ENCODE measurements around the gene PSMD3.

The PSMD3 gene

GRCh38 chr17:39979016-39979670, 1.5 kb upstream of the PSMD3 start:
- Histone ChIP-seq H3K9me3 (ENCODE audit: low read depth, low read length) (no peaks in the 10 kb centered on the region), H3K27ac (no peak overlapping the region), H3K9ac (ENCODE audit: insufficient read length) (peak overlapping the region; percentile 56), H3K4me3 (peak overlapping the region; percentile 89; the same call in 1 of the 2 replicates), H3K36me3 (ENCODE audit: insufficient read depth, low read length) (peaks cover 17% of the 10 kb centered on the region)
- TF ChIP-seq EZH2 (IDR thresholded peaks at IDR 0.05) = no peak
- no peak for TF ChIP-seq FOXP2 (optimal IDR thresholded peaks at IDR 0.05; ENCODE audit: control extremely low read depth, extremely low read length, insufficient read depth)
- TF ChIP-seq POLR2AphosphoS5 (IDR thresholded peaks at IDR 0.05; ENCODE audit: borderline replicate concordance, low read depth, low read length) = no peak
- DNase-seq (ENCODE audit: low read depth, low spot score) = no peak

GRCh38 chr17:39979893-39980350, 685 bp upstream of the PSMD3 start:
- Histone ChIP-seq H3K9me3 (ENCODE audit: low read depth, low read length) (no peaks in the 10 kb centered on the region), H3K36me3 (ENCODE audit: insufficient read depth, low read length) (peaks cover 25% of the 10 kb centered on the region), H3K9ac (ENCODE audit: insufficient read length) (peak overlapping the region; percentile 56), H3K27ac (no peak overlapping the region), H3K4me3 (peak overlapping the region; percentile 89)
- TF ChIP-seq FOXP2 (optimal IDR thresholded peaks at IDR 0.05; ENCODE audit: control extremely low read depth, extremely low read length, insufficient read depth) (no peak), POLR2AphosphoS5 (IDR thresholded peaks at IDR 0.05; ENCODE audit: borderline replicate concordance, low read depth, low read length) (no peak), EZH2 (IDR thresholded peaks at IDR 0.05) (no peak)
- peak; percentile 22 for DNase-seq (ENCODE audit: low read depth, low spot score)

GRCh38 chr17:39981207-39981741, 667 bp downstream of the PSMD3 start:
- H3K9ac ChIP-seq (ENCODE audit: insufficient read length) = peak overlapping the region; percentile 98
- DNase-seq (ENCODE audit: low read depth, low spot score) = no peak
- H3K27ac ChIP-seq = peak overlapping the region; percentile 93
- TF ChIP-seq EZH2 (IDR thresholded peaks at IDR 0.05) = no peak
- TF ChIP-seq POLR2AphosphoS5 (IDR thresholded peaks at IDR 0.05; ENCODE audit: borderline replicate concordance, low read depth, low read length) = no peak
- no peak for TF ChIP-seq FOXP2 (optimal IDR thresholded peaks at IDR 0.05; ENCODE audit: control extremely low read depth, extremely low read length, insufficient read depth)
- H3K4me3 ChIP-seq = peak overlapping the region; percentile 89
- no peaks in the 10 kb centered on the region for H3K9me3 ChIP-seq (ENCODE audit: low read depth, low read length)
- peaks cover 38% of the 10 kb centered on the region for H3K36me3 ChIP-seq (ENCODE audit: insufficient read depth, low read length)

GRCh38 chr17:39981766-39982375, 1.3 kb downstream of the PSMD3 start:
- TF ChIP-seq FOXP2 (optimal IDR thresholded peaks at IDR 0.05; ENCODE audit: control extremely low read depth, extremely low read length, insufficient read depth) = no peak
- no peak for TF ChIP-seq EZH2 (IDR thresholded peaks at IDR 0.05)
- TF ChIP-seq POLR2AphosphoS5 (IDR thresholded peaks at IDR 0.05; ENCODE audit: borderline replicate concordance, low read depth, low read length) = no peak
- H3K9ac ChIP-seq (ENCODE audit: insufficient read length) = peak overlapping the region; percentile 98
- H3K9me3 ChIP-seq (ENCODE audit: low read depth, low read length) = no peaks in the 10 kb centered on the region
- H3K36me3 ChIP-seq (ENCODE audit: insufficient read depth, low read length) = peaks cover 44% of the 10 kb centered on the region
- H3K27ac ChIP-seq = no peak overlapping the region
- no peak for DNase-seq (ENCODE audit: low read depth, low spot score)
- H3K4me3 ChIP-seq = peak overlapping the region; percentile 89

GRCh38 chr17:39988206-39988810, 7.7 kb downstream of the PSMD3 start:
- H3K9me3 ChIP-seq (ENCODE audit: low read depth, low read length) = no peaks in the 10 kb centered on the region
- H3K4me3 ChIP-seq = no peak overlapping the region

GRCh38 chr17:39994448-39994847, 13.8 kb downstream of the PSMD3 start:
- peaks cover 81% of the 10 kb centered on the region for H3K36me3 ChIP-seq (ENCODE audit: insufficient read depth, low read length)
- no peak overlapping the region for H3K27ac ChIP-seq
- H3K9me3 ChIP-seq (ENCODE audit: low read depth, low read length) = no peaks in the 10 kb centered on the region
- no peak overlapping the region for H3K4me3 ChIP-seq
- TF ChIP-seq POLR2AphosphoS5 (IDR thresholded peaks at IDR 0.05; ENCODE audit: borderline replicate concordance, low read depth, low read length) (no peak), EZH2 (IDR thresholded peaks at IDR 0.05) (no peak), FOXP2 (optimal IDR thresholded peaks at IDR 0.05; ENCODE audit: control extremely low read depth, extremely low read length, insufficient read depth) (no peak)
- no peak for DNase-seq (ENCODE audit: low read depth, low spot score)
- no peak overlapping the region for H3K9ac ChIP-seq (ENCODE audit: insufficient read length)

More at GRCh38 chr17:39988206-39988810, 7.7 kb downstream of the PSMD3 start:
- Histone ChIP-seq H3K36me3 (ENCODE audit: insufficient read depth, low read length) (peaks cover 98% of the 10 kb centered on the region), H3K9ac (ENCODE audit: insufficient read length) (no peak overlapping the region), H3K27ac (no peak overlapping the region)
- TF ChIP-seq POLR2AphosphoS5 (IDR thresholded peaks at IDR 0.05; ENCODE audit: borderline replicate concordance, low read depth, low read length) = no peak
- DNase-seq (ENCODE audit: low read depth, low spot score) = no peak

GRCh38 chr17:39995438-39995837, 14.8 kb downstream of the PSMD3 start:
- Histone ChIP-seq H3K4me3 (no peak overlapping the region), H3K27ac (no peak overlapping the region), H3K9ac (ENCODE audit: insufficient read length) (no peak overlapping the region), H3K9me3 (ENCODE audit: low read depth, low read length) (no peaks in the 10 kb centered on the region), H3K36me3 (ENCODE audit: insufficient read depth, low read length) (peaks cover 71% of the 10 kb centered on the region)
- no peak for DNase-seq (ENCODE audit: low read depth, low spot score)
- TF ChIP-seq POLR2AphosphoS5 (IDR thresholded peaks at IDR 0.05; ENCODE audit: borderline replicate concordance, low read depth, low read length) (no peak), EZH2 (IDR thresholded peaks at IDR 0.05) (no peak), FOXP2 (optimal IDR thresholded peaks at IDR 0.05; ENCODE audit: control extremely low read depth, extremely low read length, insufficient read depth) (no peak)

- Histone ChIP-seq H3K4me3 (no peak overlapping the region), H3K36me3 (ENCODE audit: insufficient read depth, low read length) (peaks cover 64% of the 10 kb centered on the region), H3K9ac (ENCODE audit: insufficient read length) (no peak overlapping the region), H3K9me3 (ENCODE audit: low read depth, low read length) (no peaks in the 10 kb centered on the region), H3K27ac (no peak overlapping the region)
- DNase-seq (ENCODE audit: low read depth, low spot score) = no peak
- TF ChIP-seq FOXP2 (optimal IDR thresholded peaks at IDR 0.05; ENCODE audit: control extremely low read depth, extremely low read length, insufficient read depth) = no peak
Observed at GRCh38 chr17:39996162-39996561, 15.6 kb downstream of the PSMD3 start.

All from SK-N-MC (cell line).